HG03354 (cell line): Measurements from ENCODE around the gene HOXC6.
"Not testable (repeated sequence)": the region's sequence is repeated elsewhere in the genome, so short reads cannot be mapped to it uniquely, and the experiment has no call there.

Source experiments
- ATAC-seq: cut with Tn5 transposase; IDR thresholded peaks from one replicate; pipeline ENCODE4 v1.9.1; 2021; ENCODE audit warnings: mild to moderate bottlenecking; ENCODE audit not compliant: unreplicated experiment, poor library complexity, severe bottlenecking

HOXC6 gene

DNA sequence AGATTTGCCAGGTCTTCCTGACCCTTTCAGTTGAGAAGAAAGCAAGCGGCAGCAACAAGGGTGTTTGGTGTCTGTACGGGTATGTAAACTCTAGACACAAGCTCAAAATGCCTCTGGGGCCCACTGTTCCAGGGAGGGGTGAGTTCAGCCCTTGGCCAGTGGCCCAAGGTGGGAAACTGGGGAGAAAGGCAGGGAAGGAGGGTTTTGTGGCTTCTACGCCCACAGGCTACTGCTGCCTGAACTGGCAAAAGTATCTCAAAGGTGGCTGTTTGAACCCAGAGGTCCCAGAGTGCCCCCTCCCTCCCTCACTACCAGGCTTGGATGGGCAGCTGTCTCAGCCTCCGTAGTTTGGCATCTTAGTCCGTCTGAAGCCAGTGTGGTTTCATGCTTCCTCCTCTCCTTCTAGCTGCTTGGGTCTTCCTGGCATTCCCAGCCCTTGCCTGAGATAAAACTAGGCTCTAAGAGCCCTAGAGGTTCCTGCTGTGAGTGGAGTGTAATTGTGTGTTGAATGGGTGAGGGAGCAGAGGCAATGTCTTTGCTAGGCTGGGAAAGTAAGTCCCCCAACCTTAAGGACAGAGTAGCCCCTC, 10.1 kb downstream of the HOXC6 start:
- ATAC-seq = no peak

DNA sequence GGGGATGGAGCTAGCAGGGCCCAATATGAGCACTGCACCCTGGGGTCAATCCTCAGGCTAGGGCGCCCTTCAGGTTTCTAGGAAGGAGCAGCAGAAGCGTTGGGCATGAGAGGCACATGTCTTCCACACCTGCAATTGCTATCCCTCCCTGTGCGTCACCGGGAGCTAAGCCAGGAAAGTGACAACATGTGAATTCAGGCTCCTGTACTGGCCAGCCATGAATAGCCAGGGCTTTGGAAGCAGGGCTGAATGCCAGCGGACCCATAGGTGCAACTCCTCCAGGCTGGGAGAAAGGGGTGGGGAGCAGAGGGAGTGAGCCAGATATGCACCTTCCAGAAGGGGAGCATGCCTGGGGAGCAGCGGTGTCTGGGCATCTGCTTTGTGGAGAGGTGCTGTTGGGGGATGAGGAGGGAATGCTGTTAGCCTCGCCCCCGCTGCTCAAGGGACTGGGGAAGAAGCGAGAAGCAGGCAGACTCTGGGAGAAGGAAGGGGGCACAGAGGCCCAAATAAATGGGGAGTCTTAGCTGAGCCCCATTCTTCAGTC, 10.7 kb downstream of the HOXC6 start:
- ATAC-seq = no peak

DNA sequence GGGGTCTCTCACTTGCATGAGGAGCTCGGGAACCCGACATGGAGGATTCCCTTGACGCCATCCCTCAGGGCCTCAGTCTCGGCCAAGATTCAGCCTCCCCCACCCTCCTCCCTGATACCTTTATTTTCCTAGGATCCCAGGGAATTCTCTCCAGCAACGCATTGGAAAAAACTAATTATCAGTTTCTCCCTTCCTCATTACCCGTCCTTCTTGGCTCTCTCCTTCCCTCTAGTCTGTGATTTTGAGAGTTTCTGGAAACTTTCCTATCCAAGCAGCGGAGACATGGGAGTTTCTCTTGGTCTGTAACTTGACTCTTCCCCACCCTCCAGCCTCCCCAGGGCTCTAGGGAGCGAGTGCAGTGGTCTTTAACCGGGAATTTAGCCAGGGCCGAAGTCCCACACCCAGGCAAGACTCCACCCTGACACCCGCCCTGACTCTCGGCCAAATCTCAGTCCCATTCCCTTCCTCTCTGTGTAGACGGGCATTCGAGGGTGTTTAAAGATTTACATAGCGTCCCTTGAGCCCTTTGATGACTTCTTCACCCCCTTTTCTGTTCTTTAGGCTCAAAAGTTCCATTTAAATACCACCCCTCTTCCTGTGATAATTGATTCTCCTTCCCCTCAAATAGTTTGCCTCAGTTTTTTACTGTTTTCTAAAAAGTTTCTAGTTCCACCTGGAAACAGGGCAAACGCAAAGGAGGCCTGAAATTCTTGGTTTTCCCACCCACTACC, 11.3 kb downstream of the HOXC6 start:
- no peak for ATAC-seq

DNA sequence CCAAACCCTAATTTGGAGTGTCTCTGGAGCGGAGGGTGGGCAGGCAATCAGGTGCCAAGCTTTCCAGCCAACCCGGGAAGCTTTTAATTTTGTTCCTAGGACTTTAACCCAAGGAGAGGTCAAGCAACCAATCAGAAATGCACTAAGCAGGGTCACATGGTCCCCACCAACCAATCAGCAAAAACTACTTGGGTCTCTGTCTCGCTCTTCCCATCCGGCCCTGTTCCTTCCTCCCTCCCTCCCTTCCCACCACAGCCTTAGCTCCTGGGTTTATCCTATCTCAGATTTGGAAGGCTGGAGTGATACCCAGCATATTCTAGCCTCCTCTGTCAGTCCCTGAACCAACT, 11.9 kb downstream of the HOXC6 start:
- no peak for ATAC-seq

DNA sequence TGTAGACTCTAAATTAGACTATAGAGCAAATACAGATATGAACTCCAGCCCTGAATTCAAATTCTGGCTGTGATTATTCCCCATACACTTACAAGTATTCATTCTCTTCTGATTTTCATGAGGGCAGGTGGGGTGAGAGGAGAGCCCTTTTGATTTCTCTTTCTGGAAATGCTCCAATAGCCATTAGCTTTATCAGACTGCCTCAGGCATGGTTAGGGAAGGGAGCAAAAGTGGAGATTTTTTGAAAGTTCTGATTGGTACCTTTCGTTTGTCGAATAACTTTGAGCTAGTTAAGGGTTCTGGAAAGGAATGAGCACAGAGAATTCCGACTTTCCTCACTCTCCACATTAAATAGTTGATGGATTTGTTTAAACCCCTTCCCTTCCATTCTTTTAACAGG, 12.4 kb downstream of the HOXC6 start:
- no peak for ATAC-seq

DNA sequence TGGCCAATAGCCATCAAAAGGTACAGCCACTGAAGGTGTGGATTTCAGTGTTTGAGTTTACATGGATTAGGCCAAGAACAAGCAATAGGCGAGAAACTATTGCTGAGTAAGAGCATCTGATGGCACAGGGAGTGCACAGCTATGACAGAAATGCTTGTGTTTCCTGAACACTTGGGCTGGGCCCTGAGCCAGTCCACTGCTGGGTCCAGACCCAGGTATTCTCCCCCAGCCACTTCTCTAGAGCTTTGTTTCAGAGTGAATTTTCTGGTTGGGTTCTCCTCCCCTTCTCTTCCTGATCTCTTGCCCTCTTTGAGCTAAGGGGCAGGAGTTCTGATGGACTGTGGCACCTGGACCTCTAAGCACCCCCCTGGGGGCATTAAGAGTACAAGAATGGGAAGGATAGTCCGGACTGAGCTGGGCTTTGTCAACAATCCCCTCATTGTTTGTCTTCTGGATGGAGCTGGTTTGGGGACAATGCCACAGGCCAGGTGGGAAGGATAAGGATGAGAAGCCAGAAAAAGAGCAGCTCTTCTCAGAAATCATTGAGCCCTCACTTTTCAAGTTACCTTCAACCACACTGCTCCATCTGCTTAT, 13.0 kb downstream of the HOXC6 start:
- no peak for ATAC-seq

DNA sequence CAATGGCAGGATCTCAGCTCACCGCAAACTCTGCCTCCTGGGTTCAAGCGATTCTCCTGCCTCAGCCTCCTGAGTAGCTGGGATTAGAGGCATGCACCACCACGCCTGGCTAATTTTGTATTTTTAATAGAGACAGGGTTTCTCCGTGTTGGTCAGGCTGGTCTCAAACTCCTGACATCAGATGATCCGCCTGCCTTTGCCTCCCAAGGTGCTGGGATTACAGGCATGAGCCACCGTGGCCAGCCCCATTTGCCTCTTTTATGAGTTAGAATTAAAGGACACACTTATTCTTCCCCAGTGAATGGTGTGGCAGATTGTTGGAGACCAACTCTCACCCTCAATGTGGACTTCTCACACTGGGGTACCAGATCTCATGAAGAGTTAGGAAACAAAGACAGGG, 13.8 kb downstream of the HOXC6 start:
- not testable (repeated sequence) for ATAC-seq

DNA sequence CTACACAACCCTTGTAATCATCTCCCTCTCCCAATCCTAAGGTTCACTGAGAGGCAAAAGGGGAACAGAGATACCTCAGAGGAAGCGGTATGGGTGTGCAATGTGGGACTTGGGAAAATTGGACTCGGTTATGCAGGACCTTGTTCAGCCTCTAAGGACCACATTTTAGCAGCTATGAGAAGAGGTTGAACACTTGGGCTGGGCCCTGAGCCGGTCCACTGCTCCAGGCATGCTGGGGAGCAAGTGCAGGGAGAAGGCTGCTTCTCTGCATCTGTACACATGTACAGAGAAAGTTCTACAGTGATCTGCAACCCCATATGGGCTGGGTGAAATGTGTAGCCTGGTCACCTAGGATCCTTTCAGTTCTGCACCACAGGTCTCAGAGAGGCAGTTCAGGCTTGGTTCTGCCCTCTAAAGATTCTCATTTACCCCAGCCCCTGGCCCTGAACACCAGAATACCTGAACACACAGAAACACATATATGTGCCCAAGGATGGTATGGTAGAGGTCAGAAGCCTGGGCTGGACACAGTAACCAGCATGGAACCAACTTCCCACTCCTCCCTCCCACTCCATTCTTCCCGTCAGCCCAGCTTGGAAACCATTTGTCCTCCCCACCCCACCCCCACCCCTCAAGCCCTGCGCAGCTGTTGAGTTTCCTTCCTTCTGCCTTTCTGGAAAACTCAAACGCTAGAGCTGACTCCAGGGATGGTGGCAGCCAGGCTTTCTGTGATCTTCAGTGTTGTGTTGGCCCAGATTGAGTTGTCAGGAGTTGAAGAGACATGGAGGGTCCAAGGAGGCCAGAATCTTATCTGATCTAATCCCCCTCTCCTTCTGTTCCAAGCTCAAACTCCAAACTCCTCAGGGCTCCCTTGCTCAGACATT, 15.0 kb downstream of the HOXC6 start:
- no peak for ATAC-seq

DNA sequence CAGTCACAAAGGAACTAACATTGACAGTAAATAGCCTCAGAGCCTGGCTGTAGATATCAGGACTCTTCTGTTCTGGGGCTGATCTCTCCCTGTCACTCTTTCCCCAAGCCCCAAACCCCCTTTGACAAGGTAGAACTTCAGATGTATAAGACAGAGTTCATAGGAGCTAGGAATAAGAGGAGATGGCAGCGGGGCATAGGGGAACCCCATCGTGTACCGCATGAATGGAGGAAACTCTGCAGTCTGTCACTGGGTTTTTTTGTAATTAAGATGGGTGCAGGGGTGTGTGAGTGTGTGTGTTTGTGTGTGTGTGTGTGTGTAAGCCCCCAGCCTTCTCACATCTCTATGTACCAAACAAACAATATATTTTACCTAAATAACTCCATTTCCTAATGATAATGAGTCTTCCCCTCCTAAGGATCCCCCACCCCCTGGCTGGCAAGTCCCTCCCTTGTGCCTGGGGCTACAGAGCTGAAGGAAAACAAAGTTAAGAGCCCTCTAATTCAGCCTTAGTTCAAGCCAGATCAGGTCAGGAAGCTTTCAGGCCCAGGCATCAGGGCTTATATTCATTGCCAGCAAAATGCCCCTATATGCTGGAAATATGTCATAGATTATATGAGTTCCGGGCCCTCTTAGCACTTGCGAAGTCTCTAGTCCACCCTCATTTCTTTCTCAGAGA, 16.3 kb downstream of the HOXC6 start:
- ATAC-seq = no peak

DNA sequence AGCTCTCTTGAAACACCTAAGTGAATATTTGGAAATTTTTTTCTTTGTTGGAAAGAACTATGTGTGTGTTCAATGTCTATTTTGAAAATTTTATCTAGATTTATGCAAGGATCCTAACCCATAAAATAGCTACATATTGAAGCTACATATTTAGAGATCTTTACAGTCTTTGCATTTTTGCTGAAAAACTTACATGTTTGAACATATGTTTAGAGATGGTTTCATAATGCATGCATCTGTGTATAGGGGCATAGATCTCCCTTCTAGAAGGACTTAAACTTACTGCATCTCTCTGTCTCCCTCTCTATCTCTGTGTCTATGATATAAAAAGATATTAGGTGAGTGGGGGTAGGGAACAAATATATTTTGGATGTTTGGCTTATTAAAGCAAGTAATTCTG, 17.2 kb downstream of the HOXC6 start:
- no peak for ATAC-seq

DNA sequence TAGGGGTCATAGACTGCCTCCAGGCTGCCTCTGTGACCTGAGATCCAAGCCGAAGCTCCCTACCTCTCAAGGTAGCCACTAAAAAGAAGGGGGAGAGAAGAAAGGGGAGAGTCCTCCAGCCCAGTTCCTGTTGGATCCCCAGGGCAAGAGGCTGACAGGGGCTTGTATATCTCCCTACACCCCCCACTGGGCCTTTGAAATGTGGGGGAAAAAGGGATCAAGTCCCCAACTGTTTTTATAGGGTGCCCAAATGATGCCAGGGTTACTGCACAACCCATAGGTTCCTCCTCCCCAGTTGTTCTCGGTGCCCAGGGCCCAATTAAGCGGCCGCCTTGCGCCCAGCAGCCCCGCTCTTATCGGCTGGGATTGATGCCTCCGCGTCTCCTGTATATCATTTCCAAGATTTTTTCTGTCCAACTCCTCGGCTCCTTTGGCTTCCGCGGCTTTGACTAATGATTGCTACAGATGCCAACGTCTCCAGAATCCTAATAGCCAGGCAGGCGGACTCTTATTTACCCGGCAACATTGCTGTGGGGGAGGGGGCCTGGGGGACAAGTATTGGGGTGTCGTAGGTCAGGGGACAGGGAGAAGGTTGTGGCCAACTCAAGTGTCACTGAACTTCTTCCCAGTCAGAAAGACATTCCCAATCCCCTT, 17.8 kb downstream of the HOXC6 start:
- ATAC-seq = no peak

DNA sequence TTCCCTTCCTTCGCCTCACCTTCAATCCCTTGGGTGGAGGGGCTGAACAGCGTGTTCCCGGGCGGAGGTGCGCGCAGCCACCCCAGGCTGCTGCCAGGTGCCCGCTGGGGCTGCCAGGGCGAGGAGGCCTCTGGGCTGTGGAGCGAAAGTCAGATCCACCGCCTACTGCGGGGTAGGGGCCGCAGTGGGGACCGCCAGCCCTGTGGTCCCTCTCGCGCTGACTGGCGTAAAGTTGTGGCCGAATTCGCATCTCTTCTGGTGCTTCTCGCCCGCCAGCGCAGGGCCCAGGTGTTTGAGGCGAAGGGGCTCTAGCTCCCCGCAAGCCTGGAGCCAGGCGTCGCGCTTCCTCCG, 18.5 kb downstream of the HOXC6 start:
- no peak for ATAC-seq

DNA sequence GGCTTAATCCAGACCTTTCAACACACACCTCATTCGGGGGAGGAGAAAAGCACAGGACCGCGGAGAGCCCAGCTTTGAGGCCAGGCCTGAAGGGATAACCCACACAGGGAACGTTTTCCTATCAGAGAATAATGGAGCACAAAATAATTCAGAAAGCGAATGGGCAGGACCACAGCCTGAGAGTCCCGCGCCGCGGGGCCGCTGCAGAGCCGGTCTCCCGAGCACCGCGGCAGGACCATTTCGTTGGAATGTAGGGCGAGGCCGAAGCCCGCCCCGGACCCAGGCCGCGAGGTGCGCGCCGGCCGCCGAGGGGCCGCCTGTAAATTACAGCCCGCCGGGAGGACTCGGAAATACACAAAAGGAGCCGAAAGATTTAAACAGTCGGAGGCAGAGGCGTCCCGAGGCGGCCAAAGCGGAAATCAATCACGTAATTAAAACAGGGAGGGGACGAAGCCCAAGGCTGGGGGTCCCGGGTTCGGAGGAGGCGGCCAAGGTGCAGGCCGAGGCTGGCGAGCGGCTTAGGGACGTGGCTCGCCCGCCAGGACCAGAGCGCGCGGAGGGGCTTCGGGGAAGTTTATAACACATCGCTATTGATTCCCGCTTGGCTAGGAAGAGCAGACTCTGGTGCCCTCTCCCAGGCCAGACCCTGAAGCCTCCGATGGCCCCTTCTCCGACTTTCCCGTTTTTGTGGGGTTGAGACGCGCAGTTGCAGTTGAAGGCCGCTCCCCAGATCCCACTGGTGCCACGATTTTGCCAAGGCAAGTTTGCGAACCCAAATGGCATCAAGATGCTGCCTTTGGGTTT, 19.1 kb downstream of the HOXC6 start:
- no peak for ATAC-seq

DNA sequence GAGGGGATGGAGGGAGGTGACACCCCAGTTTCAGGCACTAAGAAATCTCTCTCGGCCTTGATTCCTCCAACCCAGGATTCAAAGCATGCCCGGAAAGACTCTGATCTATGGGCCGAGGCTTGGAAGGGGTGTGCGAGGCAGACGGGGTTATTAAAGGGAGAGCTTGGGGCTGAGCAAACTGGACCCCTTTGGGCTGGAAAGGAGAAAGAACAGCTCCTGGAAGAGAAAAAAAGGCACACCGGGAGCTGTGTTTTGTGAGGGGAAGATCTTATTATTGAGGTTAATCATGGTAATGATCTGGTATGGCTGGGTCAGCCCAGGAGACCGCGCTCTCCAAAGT, 19.7 kb downstream of the HOXC6 start:
- ATAC-seq = no peak

DNA sequence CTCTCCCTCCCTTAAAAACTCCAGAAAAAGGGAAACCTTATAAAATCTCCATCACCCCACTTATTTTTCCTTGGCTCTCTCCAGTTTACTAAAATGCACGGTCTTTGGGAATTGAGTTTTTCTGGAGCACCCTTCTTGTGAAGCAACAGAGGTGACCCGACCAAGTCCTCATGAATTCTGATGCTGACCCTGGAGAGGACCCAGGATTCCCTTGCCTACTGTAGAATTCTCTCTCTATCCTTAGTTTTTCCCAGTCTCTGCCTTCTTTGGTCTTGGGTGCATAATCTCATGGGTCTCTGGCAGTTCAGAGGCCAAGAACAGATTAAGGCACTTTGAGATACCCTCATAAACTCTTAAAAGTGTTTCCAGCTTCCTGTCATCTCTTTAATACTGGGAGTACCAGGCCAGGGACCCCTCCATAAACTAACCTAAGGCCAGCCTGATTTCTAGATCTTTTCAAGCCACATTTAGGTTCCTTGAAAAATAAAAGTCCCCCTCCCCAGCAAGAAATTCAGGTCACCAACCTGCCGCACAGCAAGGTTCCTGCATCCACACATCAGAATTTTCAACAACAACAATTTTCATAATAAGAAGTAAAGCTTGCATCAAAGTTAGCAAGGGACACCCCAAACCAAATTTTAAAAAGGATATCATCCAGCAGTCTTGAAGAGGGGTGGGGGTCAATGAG, 20.3 kb downstream of the HOXC6 start:
- ATAC-seq = no peak

DNA sequence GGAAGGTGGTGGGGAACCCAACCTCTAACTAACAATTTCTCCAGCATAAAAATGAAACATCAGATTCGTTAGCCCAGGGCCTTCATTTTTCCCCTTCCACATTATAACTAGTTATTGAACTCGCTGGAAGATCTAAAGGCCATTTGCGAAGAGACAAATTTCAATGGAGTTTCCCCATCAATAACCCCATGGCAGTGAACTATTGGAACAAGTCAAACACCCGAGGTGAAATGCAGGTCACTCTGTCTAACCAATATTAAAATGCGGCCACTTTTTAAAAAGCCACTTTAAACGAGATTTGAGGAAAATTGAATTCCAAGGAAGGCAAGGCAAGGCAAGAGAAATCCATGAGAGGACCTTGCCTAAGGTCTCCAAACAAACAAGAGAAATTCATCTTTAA, 20.9 kb downstream of the HOXC6 start:
- no peak for ATAC-seq

DNA sequence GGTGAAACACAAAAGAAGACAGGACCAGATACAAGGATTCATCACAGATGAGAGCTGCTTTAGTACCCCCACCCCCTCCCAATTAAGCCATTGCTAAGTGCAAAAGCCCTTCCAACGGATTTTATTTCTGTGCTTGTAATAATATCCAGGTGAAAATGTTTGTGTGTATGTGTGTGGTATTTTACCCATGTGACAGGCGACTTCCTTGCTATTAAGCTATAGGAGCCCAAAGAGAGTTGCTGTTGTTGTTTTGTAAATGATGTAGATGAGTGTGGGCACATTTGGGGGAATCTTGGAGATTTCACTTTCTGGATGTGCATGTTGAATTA, 22.2 kb downstream of the HOXC6 start:
- no peak for ATAC-seq
